Stimulated activated CD4-positive, alpha-beta T cell treated with anti-CD3 and anti-CD28 coated beads, Interleukin-12 subunit alpha, Interleukin-12 subunit beta, amount 100 ng/mL, for 48 hours (primary cell): ENCODE results near the gene SYK.

ENCODE experiments used
- DNase-seq, 3 donors: peaks; one replicate each; pipeline ENCODE4 v3.0.0-alpha.2; 2020; ENCODE audit warnings: low read depth in 2 of 3, low spot score in 1 of 3

SYK gene

GRCh38 chr9:90821697-90822096 lies 20.1 kb downstream of the SYK start:
- DNase-seq, result no peak

GRCh38 chr9:90822866-90823265 lies 21.2 kb downstream of the SYK start:
- no peak for DNase-seq

- DNase-seq, result no peak
Observed at GRCh38 chr9:90825586-90825985, 24.0 kb downstream of the SYK start.

- no peak for DNase-seq
Observed at GRCh38 chr9:90826326-90827020, 24.9 kb downstream of the SYK start.

- no peak for DNase-seq
Observed at GRCh38 chr9:90827181-90827871, 25.7 kb downstream of the SYK start.

- no peak for DNase-seq
Observed at GRCh38 chr9:90830051-90830450, 28.4 kb downstream of the SYK start.

- no peak for DNase-seq
Observed at GRCh38 chr9:90830977-90831376, 29.4 kb downstream of the SYK start.

- no peak for DNase-seq
Observed at GRCh38 chr9:90832261-90832660, 30.6 kb downstream of the SYK start.

GRCh38 chr9:90834828-90835595 lies 33.4 kb downstream of the SYK start:
- no peak for DNase-seq

- no peak for DNase-seq
Observed at GRCh38 chr9:90836411-90837080, 34.9 kb downstream of the SYK start.

- DNase-seq, result no peak
Observed at GRCh38 chr9:90838098-90838497, 36.5 kb downstream of the SYK start.

GRCh38 chr9:90838581-90839154 lies 37.0 kb downstream of the SYK start:
- no peak for DNase-seq

GRCh38 chr9:90839183-90839728 lies 37.6 kb downstream of the SYK start:
- no peak for DNase-seq

- no peak for DNase-seq
Observed at GRCh38 chr9:90840696-90841095, 39.1 kb downstream of the SYK start.

GRCh38 chr9:90841213-90841612 lies 39.6 kb downstream of the SYK start:
- DNase-seq, result no peak

- no peak for DNase-seq
Observed at GRCh38 chr9:90841615-90842014, 40.0 kb downstream of the SYK start.

- no peak for DNase-seq
Observed at GRCh38 chr9:90842176-90842777, 40.7 kb downstream of the SYK start.

GRCh38 chr9:90842996-90843395 lies 41.4 kb downstream of the SYK start:
- DNase-seq, result no peak

- no peak for DNase-seq
Observed at GRCh38 chr9:90843525-90843924, 41.9 kb downstream of the SYK start.

- DNase-seq, result no peak
Observed at GRCh38 chr9:90844326-90844725, 42.7 kb downstream of the SYK start.
